Osteoblast (primary cell): ENCODE data around the gene CREBZF. TPM values are rescaled to one million over a fixed set of nuclear protein-coding genes. Genes with fewer than 3 reads are reported as not detected.

Source experiments
- DNase-seq: peaks from one replicate; pipeline ENCODE4 v3.0.0; 2011; ENCODE audit warnings: low spot score, mixed read lengths; ENCODE audit not compliant: insufficient read length; ENCODE audit errors: missing footprints
- H2AFZ ChIP-seq: 2 replicates; pipeline ENCODE4 v1.6.0; 2011; ENCODE audit warnings: mild to moderate bottlenecking, low read length
- H3K27ac ChIP-seq: 2 replicates; pipeline ENCODE4 v1.5.1; 2011; ENCODE audit warnings: mild to moderate bottlenecking, low read depth, low read length, moderate library complexity
- H3K27me3 ChIP-seq: 2 replicates; pipeline ENCODE4 v1.6.0; 2012; ENCODE audit warnings: mild to moderate bottlenecking, control low read depth, inconsistent platforms, low read length, moderate library complexity; ENCODE audit not compliant: insufficient read depth
- H3K36me3 ChIP-seq: 2 replicates; pipeline ENCODE4 v1.5.1; 2011; ENCODE audit warnings: mild to moderate bottlenecking, low read length, control low read depth, moderate library complexity; ENCODE audit not compliant: insufficient read depth
- H3K4me1 ChIP-seq: 2 replicates; pipeline ENCODE4 v1.5.1; 2011; ENCODE audit warnings: mild to moderate bottlenecking, low read length, control low read depth, moderate library complexity; ENCODE audit not compliant: insufficient read depth
- H3K4me2 ChIP-seq: 2 replicates; pipeline ENCODE4 v1.6.0; 2011; ENCODE audit warnings: mild to moderate bottlenecking, low read length; ENCODE audit not compliant: insufficient read depth
- H3K4me3 ChIP-seq: fragments of 200-600 bp; sonication (generic); 3 replicates; pipeline ENCODE4 v1.5.1; 2012; ENCODE audit warnings: mild to moderate bottlenecking, low read length, inconsistent platforms; ENCODE audit not compliant: insufficient read depth
- H3K79me2 ChIP-seq: 2 replicates; pipeline ENCODE4 v1.6.0; 2012; ENCODE audit warnings: mild to moderate bottlenecking, low read length, control low read depth, inconsistent platforms; ENCODE audit not compliant: insufficient read depth
- H3K9me3 ChIP-seq: 2 replicates; pipeline ENCODE4 v1.5.1; 2011; ENCODE audit warnings: low read depth, low read length, control low read depth
- H4K20me1 ChIP-seq: 2 replicates; pipeline ENCODE4 v1.6.0; 2012; ENCODE audit warnings: mild to moderate bottlenecking, low read length, control low read depth; ENCODE audit not compliant: insufficient read depth
- total RNA-seq: library from RNA; depleted of rRNA; stranded (reverse); fragments of >200 nt; gene quantifications from 2 replicates; pipeline ENCODE4 v1.2.3, GENCODE V29; 2012
- TF ChIP-seq, protein P1 (sequence below): IDR thresholded peaks from 2 replicates; pipeline ENCODE4 v1.5.1; 2011; ENCODE audit warnings: mild to moderate bottlenecking, low read depth, low read length, moderate library complexity; ENCODE audit errors: extremely low read depth

Gene CREBZF
- total RNA-seq, 1 donor = 49.2 TPM

DNA sequence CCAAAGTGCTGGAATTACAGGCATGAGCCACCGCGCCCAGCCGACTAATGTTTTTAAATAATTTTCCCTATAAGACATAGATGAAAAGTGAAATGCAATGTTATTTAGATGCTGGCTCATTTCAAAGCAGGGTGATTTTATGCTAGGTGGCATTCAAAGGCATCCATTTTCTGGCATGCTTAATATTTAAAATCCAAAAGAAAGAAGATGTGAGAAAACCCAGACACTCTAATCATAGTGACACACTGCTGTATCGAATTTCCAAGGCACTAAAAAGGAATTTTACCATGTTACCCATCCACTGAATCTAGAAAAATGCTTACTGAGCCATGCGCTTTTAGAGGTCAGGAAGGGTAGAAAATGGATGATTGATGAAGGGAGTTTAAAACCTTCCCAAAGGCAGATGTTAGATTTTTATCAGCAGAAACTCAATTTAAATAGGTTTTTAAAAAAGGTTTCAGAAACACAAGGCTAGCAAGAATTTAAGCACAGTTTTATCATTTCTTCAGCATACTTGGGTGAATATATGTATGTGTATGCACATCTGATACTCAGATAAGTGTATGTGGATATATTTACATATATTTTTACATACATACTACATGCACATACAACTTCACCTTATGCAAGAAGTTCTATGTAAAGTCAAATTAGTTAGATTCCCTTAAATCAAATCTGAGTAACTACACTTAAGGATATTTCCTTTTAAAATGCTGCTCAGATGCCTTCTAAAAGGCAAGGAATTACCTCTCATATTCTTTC, 45.2 kb upstream of the CREBZF start:
- Histone ChIP-seq H3K27me3 (no peaks in the 10 kb centered on the region), H3K79me2 (no peaks in the 10 kb centered on the region), H3K9me3 (no peaks in the 10 kb centered on the region), H2AFZ (no peak overlapping the region), H3K4me2 (no peak overlapping the region), H3K36me3 (no peaks in the 10 kb centered on the region), H3K4me3 (no peak overlapping the region), H3K27ac (no peak overlapping the region), H4K20me1 (no peaks in the 10 kb centered on the region), H3K4me1 (peaks cover 17% of the 10 kb centered on the region)
- TF ChIP-seq, protein P1, sequence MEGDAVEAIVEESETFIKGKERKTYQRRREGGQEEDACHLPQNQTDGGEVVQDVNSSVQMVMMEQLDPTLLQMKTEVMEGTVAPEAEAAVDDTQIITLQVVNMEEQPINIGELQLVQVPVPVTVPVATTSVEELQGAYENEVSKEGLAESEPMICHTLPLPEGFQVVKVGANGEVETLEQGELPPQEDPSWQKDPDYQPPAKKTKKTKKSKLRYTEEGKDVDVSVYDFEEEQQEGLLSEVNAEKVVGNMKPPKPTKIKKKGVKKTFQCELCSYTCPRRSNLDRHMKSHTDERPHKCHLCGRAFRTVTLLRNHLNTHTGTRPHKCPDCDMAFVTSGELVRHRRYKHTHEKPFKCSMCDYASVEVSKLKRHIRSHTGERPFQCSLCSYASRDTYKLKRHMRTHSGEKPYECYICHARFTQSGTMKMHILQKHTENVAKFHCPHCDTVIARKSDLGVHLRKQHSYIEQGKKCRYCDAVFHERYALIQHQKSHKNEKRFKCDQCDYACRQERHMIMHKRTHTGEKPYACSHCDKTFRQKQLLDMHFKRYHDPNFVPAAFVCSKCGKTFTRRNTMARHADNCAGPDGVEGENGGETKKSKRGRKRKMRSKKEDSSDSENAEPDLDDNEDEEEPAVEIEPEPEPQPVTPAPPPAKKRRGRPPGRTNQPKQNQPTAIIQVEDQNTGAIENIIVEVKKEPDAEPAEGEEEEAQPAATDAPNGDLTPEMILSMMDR = no peak
- no peak for DNase-seq

DNA sequence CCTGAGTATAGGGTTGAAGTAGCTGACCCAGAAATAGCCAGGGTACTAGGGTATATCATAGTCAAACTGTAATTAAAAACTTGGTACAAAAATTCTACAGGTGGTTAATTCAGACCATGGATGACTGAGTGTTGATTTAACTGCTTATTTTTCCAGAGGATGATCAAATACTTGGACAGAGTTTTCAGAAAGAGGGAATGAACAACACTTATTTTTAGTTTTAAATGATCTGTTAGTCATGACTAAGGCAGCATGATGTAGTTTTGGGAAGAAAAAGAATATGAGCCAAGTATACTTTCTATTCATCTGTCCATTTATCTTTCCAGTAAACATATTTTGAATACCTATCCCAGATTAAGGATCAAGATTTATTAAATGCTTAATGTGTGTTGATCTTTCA, 40.9 kb upstream of the CREBZF start:
- H3K9me3 ChIP-seq = no peaks in the 10 kb centered on the region
- H4K20me1 ChIP-seq = no peaks in the 10 kb centered on the region
- TF ChIP-seq, protein P1 = no peak
- no peak overlapping the region for H3K4me3 ChIP-seq
- H3K27me3 ChIP-seq = no peaks in the 10 kb centered on the region
- H3K79me2 ChIP-seq = no peaks in the 10 kb centered on the region
- no peak overlapping the region for H2AFZ ChIP-seq
- H3K4me2 ChIP-seq = peak overlapping the region; percentile 26
- H3K36me3 ChIP-seq = no peaks in the 10 kb centered on the region
- no peak for DNase-seq
- H3K4me1 ChIP-seq = peaks cover 11% of the 10 kb centered on the region
- H3K27ac ChIP-seq = peak overlapping the region; percentile 26

GRCh38 chr11:85704967-85705366, 40.0 kb upstream of the CREBZF start:
- Histone ChIP-seq H3K4me3 (no peak overlapping the region), H3K27me3 (no peaks in the 10 kb centered on the region), H3K4me2 (no peak overlapping the region), H3K27ac (no peak overlapping the region), H3K9me3 (no peaks in the 10 kb centered on the region), H2AFZ (no peak overlapping the region), H3K4me1 (peaks cover 11% of the 10 kb centered on the region), H4K20me1 (no peaks in the 10 kb centered on the region), H3K36me3 (no peaks in the 10 kb centered on the region), H3K79me2 (no peaks in the 10 kb centered on the region)
- TF ChIP-seq, protein P1 = no peak
- DNase-seq = no peak

DNA sequence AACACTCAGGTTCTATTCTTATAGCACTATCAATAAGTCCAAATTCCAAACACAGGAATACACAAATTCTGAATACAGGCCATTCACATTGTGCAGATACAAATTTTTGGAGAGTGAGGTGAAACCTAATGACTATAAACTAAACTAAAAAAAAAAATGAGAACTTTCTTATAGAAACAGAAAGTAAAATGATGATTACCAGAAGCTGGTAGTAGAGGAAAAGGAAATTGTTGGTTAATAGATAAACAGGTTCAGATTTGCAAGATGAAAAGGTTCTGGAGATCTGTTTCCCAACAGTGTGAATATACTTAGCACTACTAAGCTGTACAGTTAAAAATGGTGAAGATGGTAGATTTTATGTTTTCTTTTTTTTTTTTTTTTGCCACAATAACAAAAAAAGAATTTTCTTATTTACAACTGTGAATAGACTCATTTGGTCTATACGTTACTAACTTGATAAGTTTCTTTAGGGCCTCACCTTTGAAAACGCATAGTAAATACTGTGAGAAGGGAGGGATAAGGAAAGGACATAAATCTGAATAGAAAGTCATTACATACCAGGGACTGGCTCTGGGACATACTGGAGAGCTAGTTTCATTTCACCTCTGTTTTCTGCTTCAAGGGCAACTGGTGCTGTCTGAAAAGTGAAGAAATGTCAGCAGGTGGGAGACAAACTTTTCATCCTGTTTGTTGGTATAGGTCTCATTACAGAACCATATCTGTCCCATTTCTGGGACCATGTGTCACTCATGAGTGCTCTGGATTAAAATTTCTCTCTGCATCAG, 35.2 kb upstream of the CREBZF start:
- Histone ChIP-seq H3K27ac (no peak overlapping the region), H2AFZ (no peak overlapping the region), H3K4me3 (no peak overlapping the region), H4K20me1 (no peaks in the 10 kb centered on the region), H3K9me3 (no peaks in the 10 kb centered on the region), H3K4me1 (peaks cover 10% of the 10 kb centered on the region), H3K36me3 (no peaks in the 10 kb centered on the region), H3K27me3 (no peaks in the 10 kb centered on the region), H3K4me2 (no peak overlapping the region), H3K79me2 (no peaks in the 10 kb centered on the region)
- no peak for DNase-seq
- TF ChIP-seq, protein P1 = no peak
